ENCODE data around the gene KCNQ5.

The KCNQ5 gene

DNA sequence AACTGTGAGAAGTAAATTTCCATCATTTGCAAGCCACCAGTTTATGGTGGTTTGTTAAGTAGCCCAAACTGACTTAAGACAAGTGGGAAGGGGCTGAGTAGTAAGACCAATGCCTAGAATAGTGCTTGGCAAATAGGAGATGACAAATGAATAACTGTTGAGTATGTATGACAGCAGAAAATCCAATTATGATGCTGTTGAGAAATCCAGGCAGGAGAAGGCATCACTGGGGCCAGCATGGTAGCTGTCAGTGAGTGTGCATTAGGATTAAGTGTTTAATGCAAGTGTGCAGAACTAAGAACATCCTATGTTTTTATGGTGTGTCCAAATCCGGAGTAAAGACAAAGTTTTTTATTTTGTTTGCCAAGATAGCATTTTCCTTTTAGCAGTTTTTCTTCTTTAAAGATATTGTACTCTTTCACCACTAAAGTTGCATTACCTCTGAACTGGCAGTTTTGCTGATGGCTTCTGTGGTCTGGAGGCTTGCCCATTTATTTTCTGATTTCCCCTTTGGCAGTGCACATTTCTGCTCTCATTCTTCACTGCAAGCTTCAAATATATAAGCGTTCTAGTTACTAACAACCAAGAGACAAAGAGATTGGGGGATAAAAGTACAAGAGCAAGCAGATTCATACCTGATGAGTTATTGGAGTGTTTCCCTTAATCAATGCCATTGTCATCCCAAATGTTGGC lies 289.7 kb downstream of the KCNQ5 start:
- no peak for ATAC-seq
- DNase-seq, result no peak

- ATAC-seq (no peak), DNase-seq (no peak)
Observed at GRCh38 chr6:72913797-72914196, 291.9 kb downstream of the KCNQ5 start.

GRCh38 chr6:72916298-72916697 lies 294.4 kb downstream of the KCNQ5 start:
- DNase-seq (no peak), ATAC-seq (no peak)

DNA sequence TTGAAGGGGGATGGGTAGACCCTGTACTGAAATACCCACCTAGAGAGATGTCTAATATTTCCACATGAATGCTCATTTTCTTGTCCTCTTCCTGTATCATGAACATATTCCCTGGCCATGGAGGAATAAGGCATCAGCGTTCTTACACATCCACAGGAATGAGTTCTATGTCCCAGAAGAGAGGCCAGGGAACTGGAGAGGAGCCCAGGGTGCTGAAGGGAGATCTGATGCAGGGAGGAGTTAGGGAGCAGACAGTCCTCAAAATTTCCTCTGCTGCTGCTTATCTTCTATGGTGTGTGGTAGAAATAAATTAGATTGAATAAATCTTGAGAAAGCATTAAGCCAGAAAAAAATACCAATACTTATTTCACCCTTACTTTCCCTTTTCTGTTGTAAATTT lies 295.0 kb downstream of the KCNQ5 start:
- no peak for DNase-seq
- ATAC-seq, result no peak

DNA sequence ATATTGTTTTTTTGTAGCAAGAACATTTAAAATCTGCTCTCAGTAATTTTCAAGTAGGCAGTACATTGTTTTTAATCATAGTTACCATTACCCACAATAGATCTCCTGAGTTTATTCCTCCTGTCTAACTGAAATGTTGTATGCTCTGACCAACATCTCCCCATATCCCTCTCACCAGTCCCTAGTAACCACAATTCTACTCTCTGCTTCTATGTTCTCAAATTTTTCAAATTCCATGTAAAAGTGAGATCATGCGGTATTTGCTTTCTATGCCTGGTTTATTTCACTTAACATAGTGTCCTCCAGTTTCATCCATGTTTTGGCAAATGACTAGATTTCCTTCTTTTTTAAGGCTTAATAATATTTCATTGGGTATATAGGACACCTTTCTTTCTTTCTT lies 300.5 kb downstream of the KCNQ5 start:
- DNase-seq (no peak), ATAC-seq (no peak)

- DNase-seq (no peak), ATAC-seq (no peak)
Observed at GRCh38 chr6:72925136-72925535, 303.3 kb downstream of the KCNQ5 start.

DNA sequence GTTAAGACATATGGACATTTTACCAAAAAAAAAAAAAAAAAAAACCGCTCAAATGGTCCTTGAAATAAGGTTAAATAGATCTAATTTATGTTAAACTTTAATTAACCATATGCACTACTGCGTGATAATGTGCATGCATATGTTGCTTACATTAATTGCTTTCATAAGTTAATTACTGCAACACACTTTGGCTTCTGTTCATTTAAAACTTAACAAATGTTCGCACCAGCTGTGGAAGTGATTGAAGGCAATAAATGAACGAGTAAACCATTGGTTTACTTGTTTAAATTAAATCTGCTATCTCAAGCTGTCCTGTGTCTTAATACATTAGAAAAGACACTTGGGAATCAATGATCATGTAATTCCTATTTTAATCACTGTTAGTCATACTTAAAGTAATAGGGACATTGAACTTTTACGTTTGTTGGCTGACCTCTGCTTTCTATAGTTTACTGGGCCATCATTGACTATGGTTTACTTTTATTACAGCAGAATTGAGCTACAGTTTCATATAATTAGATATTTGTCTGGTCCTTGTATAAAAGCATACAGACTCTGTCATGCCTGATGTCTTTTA lies 308.8 kb downstream of the KCNQ5 start:
- DNase-seq (no peak), ATAC-seq (no peak)

DNA sequence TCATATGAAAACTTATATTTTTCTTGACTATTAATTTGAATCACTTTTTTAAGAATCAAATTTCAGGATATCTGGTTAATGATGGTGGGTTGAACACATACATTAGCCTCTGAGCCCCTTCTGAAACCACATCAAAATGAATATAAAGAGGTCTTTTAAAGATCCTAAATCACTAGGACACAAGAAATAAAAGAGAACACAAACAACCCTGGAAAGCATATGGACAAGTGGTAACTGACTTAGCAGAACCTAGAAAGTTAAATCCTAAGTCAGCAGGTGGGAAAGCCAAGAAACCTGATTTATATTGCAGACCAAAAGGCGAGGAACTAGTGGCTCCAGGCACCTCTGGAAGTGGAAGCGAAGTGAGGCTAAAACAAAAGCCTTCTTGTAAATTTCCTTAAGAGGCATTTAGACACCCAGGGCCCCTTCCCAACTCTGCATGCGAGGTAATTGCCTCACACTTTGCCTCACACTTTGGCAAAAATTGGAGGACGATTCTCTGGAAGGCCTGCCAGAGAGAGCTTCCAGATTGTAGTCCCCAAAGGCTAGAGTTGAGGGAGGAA lies 309.5 kb downstream of the KCNQ5 start:
- no peak for ATAC-seq
- no peak for DNase-seq

- DNase-seq (no peak), ATAC-seq (no peak)
Observed at GRCh38 chr6:72933233-72933632, 311.4 kb downstream of the KCNQ5 start.

- DNase-seq (no peak), ATAC-seq (no peak)
Observed at GRCh38 chr6:72936766-72937559, 315.1 kb downstream of the KCNQ5 start.

GRCh38 chr6:72938104-72938503 lies 316.2 kb downstream of the KCNQ5 start:
- DNase-seq (no peak), ATAC-seq (no peak)

DNA sequence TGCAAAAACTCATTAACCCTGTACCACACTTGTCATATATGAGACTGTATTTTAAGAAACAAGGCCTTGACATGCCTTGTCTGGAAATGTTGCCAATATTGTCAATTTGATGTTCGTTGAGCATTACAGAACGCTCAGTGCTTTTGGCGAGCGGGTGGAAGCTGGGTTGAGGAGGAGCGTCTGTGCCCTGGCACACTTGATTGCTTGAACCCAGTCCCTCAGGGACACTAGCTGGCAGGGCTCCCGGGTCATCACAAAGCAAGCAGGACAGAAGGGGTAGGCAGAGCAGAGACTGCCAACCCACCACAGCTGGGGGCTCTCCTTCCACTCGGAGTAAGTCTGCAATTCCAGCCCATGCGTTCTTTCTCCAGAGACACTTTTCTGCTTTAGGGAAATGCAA lies 317.1 kb downstream of the KCNQ5 start:
- no peak for ATAC-seq

GRCh38 chr6:72940265-72940664 lies 318.4 kb downstream of the KCNQ5 start:
- ATAC-seq (no peak), DNase-seq (no peak)

More for the DNA sequence above, 317.1 kb downstream of the KCNQ5 start:
- no peak for DNase-seq

DNA sequence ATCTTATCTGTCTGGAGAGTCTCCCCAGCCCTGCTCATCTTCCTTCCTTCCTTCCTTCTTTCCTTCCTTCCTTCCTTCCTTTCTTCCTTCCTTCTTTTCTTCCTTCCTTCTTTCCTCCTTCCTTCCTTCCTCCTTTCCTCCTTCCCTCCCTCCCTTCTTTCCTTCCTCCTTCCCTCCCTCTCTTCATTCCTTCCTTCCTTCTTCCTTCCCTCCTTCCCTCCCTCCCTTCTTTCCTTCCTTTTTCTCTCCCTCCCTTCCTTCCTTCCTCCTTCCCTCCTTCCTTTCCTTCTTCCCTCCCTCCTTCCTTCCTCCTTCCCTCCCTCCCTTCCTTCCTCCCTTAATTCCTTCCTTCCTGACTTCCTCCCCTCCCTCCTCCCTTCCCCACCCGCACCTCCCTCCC lies 319.4 kb downstream of the KCNQ5 start:
- no peak for DNase-seq
- no peak for ATAC-seq

- DNase-seq (no peak), ATAC-seq (no peak)
Observed at GRCh38 chr6:72941751-72942150, 319.9 kb downstream of the KCNQ5 start.

DNA sequence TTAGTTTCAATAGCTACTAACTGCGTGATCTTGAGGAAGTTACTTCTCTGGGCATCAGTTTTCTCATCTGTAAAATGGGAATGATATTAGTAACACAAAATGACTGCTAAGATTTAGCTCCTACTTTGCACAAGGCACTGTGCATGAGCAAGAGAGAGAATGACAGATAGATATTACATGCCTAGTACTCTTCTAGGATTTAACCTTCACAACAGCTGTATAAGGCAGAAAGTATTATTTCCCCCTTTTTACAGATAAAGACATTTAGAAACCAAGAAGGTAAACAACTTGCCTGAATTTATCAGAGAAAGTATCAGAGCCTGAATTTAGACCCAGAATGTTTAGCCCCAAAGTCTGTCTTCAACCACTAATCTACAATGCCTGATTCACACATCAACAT lies 321.8 kb downstream of the KCNQ5 start:
- DNase-seq, result no peak
- no peak for ATAC-seq

- ATAC-seq (no peak), DNase-seq (no peak)
Observed at GRCh38 chr6:72944660-72945059, 322.8 kb downstream of the KCNQ5 start.

DNA sequence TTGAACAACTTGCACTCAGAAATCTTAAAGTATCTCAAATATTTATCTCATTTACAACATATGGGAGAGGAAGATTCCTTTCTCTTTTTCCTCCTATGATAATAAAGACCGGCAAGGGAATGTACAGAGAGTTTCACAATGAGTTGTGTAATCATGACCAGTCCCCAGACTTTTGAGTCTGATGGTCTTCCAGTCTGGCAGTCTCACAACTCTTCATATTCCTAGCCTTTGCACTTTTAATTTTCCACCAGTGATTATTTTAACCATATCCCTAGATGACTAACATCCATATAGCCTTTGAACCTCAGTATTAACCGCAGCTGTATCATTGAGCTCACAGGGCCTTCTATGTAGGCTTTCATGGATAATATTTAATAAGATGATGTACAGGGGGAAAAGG lies 324.9 kb downstream of the KCNQ5 start:
- ATAC-seq (no peak), DNase-seq (no peak)

DNA sequence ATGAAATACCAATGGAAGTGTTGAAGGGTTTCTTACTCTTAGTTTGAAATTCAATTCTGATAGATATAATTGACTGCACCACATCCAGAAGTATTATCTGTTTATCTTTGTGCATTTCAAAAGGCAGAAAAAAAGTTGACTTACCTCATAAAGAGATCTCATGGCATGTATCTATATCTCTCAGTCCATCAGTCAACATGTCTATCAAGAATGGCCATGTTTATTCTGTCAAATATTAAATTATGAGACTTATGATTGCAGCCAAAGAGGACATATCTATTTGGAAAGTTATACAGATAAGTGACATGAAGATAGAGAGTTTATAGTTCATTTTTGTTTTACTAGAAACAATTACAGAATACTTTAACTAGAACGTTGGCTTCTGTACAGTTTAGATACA lies 325.7 kb downstream of the KCNQ5 start:
- no peak for ATAC-seq
- DNase-seq, result no peak

- no peak for DNase-seq
- no peak for ATAC-seq
Observed at GRCh38 chr6:72948153-72948552, 326.3 kb downstream of the KCNQ5 start.

DNA sequence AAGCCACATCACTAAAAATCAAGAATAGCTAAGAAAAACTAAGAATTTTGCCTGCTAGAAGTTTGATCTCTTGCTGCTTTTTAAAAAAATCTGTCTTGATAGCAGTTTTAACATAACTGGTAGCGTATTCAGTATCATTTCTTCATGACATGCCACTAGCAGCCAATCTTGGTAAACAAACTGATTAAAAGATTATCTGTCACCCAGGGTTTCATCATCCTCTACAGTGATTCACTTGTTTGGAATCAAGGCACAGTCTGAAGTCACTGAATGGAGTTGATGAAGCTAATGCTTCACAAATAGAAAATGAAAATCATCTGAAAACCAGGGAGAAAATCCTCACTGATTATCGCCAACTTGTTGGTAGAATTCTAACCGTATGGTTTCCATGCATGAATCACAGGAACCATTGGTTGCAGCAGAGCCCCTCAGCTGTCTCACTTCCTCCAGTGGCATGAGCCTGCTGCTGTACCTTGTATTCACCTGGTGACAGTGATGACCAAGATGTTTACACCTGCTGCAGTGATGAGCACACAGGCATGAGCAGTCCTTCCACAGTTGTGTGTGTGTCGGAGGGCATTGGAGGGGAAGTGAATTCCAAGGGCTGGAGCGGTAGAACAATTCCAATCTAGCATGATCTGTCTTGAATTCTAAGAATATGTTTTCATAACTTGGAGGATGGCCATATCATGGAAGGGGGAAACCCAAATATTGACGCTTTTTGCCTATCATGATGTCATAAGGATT lies 328.4 kb downstream of the KCNQ5 start:
- DNase-seq (peak; percentile 5), ATAC-seq (peak; percentile 63)

GRCh38 chr6:72952808-72953630 lies 331.2 kb downstream of the KCNQ5 start:
- no peak for DNase-seq
- no peak for ATAC-seq

All from stimulated activated naive CD8-positive, alpha-beta T cell treated with anti-CD3 and anti-CD28 coated beads, Interleukin-15, Interleukin-2, amounts not matched to agents 100 U/mL and 50 U/mL, for 24 hours (primary cell).